NK-92 (cell line): ENCODE data around the gene TTC38.
"Not testable (repeated sequence)": the region's sequence is repeated elsewhere in the genome, so short reads cannot be mapped to it uniquely, and the experiment has no call there.

Experiments
- DNase-seq: peaks from one replicate; lab custom pipeline; 2025; ENCODE audit not compliant: unreplicated experiment; lab: John Stamatoyannopoulos, UW

TTC38 gene

DNA sequence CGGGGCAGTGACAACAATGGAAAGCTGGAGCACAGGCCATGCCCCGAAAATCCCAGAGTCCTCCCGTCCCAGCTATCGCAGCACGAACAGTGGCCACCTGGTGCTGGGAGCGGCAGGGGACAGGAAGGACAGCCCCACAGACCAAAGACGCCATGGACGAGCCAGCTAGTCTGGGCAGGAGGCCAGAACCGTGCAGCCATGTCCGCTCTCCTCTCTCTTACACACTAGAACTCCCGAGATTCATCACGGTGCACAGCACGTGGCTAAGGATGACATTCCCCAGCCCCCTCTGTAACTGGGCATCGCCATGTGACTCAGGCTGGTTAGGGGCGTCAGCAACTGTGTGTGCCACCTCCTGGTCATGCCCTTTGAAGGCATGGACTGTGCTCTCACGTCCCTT, 22.3 kb upstream of the TTC38 start:
- DNase-seq: no peak

DNA sequence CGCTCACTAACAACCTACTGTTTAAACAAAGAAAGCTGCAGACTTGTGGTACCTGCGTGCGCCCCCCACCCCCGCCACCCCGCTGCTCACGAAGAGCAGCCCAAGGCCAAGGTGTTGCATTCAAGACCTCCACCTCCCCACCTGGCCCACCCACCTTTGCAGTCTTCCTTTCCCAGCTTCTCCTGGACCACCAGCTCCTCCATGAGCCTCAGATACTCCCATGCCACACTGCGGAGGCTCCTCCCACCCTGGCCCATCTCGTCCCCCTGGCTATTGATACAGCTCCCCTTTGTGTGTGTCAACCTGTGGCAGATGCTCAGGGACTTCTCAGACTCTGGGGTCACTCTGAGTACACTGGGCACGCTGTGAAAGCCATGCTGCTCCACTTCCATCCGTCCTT, 21.6 kb upstream of the TTC38 start:
- DNase-seq: no peak

DNA sequence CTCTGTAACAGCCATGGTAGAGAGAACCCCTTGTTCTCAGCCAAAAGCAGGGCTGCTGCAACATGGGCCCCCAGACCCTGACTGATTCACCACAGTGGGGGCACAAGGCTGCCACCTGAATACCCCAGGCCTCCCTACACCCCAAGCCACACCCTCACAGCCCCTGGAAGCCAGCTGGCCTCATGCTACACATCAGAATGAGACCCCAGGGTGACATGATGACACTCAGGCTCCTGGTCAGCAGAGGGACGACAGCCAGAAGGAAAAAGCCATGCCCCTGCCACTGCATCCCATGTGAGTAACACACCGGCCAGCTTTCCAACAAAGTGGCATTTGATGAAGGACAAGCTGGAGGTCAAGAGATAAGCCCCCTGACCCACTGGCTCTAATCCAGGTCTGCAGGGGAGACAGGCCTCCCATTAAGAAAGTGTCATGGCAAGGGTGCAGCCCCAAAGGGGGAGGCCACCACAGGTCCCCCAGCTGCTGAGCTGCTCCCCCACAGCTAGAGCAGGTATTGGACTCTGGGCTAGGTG, 20.3 kb upstream of the TTC38 start:
- DNase-seq: no peak

DNA sequence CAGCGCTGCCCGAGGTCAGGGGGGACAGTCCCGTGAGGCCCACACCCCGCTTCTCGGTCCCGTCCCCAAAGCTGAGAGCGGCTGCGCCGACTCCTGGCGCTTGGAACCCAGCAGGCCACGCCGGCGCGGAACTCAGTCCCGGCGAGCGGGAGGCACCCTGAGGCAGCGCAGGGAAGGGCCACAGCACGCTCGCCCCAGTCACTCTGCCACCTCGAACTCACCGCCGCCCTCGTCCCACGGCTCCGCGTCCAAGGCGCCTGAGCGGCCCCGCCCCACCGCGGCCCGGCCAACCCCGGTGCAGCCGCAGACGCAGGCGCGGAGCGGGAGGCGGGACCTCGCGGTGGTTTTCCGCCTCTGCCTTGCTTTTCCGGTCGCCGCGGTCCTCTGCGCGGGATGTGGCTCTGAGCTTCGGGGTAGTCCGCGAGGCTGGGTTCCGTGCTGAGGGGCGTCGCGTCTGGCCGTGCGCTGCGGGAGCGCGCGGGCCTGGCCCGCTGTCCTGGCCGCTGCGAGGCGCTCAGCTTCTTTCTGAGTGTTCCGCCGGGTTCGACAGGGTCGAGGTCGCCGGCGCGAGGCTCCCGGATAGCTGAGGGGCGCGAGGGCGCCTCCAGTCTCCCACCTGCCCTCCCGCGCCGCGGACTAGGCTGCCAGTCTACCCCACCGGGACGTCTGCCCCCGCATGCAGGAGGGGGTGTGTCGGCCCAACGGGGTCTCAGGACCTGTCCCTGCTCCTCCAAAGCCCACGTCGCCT, 17.6 kb upstream of the TTC38 start, which contains the start of gene CDPF1:
Gene CDPF1, minus strand, starts transcription at position 259 of the 748 bp plus-strand sequence. CDS start 2,009 bp downstream, outside the sequence.
- DNase-seq: no peak

DNA sequence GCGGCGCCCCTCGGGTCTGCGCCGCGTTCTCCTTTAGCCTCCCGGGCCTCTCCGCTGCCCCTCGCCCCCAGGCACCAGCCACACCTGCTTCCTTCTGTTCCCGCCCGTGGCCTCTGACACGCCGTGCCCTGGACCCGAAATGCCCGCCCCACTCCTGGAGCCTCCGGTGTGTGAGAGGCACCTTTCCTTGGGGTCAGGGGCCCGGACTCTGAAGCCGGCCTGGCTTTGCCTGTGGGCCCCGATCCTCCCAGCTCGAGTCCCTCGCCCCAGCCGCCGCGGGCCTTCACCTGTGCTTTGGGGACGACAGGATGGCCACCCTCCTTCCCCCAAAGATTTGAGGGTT, 17.1 kb upstream of the TTC38 start:
- DNase-seq: no peak

DNA sequence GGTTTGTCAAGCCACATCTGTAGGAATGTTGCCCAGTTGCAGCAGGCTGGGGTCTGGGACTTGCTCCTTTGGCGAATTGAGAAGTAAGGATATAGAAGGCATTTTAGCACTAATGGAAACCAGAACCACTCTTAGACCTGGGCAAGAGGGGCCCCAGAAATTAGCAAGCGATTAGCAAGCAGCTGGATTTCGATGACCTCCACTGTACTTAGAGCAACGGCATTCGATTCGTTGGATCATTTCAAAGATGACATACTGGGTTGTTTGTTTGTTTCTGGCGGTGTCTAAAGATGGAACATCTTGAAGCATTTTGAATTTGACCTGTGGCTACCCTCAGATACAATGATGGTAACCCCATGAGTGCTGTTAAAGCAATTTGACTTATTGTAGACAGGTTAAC, 16.5 kb upstream of the TTC38 start:
- DNase-seq: no peak

DNA sequence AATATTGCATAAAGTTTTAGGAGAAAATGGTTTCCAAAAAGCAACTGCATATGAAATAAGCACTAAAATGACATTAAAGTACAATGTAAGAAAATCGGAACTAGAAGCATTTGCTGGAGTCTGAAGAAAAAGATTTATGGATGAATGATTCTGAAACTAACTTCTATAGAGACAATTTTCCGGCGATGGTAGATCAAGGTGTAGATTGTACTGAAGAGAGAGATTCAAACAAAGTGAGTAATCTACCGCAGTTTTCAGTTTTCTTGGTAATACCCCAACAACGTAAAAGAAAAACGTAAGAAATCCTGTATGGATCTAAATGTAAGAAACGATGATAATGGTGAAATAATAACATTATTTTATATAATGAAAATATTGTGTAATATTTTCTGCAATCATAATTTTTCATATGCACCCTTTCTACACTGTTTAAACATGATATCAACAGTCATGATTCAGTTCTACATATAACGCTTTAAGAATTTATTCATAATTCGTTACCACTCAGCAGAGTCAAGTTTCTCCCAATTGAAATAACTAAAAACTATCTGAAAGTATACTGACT, 15.9 kb upstream of the TTC38 start:
- DNase-seq: no peak

DNA sequence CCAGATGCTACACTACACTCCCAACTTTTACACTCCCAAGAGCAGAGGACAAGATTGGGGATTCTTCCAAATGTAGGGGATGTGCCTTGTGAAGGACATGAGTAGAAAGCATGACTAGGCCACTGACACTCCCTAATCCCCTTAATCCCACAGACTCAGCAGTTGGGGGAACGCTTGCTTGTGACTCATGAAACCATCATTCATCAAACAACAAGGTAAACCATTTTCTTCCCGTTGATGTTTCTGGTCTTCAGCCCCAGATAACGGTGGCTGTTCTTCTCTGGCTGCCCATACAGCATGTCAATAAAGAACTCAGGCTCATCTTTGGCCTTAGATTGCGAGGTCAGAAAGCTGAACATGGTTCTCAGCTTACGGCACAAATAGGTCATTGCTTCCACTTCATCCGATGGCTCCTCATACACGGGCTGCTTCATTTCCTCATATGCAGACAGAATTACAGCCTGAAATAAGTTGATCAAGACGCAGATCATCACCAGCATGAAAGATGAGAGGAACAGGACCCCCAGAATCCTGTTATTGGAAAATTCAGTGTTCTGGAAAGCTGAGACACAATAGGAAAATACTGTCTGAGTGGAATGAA, 11.3 kb upstream of the TTC38 start:
- DNase-seq: no peak

DNA sequence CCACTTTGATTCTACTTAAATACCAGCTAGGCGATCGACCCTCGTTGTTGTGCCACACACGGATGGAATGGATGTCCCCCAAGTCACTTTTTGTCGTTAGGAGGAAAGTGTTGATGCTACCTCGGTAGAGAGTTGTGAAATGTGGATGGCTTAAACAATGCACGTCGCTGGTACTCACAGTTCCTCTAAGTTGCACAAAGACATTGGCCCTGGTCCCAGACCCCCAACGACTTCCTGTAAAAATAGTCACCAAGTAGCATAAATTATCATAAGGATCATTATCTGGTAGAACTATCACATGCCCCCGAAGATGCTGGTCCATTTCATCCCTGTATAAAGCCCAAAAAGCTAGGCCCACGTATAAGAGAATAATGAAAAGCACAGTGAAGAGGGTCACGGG, 8.4 kb upstream of the TTC38 start:
- no peak for DNase-seq

DNA sequence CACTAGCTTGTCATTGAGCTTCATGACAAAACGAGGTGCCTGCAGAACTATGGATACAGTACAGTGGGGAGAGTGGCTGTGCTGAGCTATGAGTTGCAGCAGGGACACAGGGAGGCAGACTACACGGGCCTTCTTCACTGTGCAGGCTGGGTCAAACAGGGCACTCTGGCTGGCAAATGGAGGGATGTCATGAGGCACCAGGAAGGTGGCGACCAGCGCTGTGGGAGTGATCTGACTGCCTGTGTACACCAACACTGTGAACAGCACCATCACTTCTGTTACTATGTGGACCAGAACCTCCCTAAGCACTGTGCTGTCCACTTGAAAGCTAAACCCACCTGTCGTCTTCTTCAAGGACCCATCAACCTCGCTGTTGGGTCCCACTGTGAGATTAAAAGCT, 7.8 kb upstream of the TTC38 start:
- DNase-seq: no peak

DNA sequence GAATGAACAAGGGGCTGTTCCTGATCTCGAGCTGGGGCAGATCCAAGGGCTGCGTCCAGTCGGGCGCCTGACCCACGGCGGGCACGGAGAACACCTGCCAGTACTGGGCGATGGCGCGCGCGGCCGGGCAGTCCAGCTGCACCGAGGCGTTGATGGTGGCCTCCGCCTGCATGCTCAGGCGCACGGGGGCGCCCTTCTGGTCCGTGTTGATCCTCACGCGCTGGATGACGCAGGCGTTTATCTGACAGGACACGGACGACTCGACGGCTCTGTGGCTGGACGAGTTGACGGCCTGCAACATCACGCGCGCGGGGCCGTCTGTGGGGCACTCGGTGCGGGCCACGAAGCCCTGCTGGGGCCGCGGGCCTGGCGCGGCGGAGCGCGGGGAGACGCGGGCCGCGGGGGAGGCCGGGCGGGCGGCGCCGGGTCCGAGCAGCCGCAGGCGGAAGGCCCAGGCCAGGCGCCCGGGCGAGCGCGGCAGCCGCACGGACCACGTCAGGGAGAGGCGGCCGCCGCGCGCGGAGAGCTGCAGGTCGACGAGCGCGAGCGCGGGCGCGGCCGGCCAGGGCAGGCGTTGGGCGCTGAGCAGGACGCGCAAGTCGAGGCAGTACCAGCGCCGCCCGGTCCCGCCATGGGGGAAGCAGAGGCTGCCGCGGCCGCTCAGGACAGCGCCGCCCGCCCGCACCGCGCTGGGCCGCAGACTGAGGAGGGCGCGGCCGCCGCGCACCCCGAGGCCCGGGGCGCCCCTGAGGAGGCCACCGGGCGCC, 5.2 kb upstream of the TTC38 start:
- DNase-seq: no peak

DNA sequence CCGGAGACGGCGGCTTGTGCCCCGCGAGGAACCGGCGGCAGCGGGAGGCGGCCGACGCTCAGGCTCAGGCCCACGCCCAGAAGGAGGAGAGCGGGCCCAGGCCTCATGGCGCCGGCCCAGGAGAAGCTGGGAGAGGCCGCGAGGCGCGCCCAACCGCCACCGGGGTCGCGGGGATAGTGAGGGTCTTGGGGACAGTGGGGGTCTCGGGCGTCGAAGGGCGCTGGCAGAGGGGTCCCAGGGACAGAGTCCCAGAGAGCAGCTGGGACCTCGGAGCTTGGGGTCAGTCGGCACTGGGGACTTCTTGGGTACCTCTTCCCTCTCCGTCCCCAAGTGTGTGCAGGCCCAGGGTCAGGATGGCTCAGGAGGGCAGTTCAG, 4.6 kb upstream of the TTC38 start, which contains the start of gene PKDREJ:
Gene PKDREJ, minus strand, starts transcription at position 128 of the 375 bp plus-strand sequence. Its CDS starts 21 bp downstream, at position 107.
- DNase-seq: no peak

DNA sequence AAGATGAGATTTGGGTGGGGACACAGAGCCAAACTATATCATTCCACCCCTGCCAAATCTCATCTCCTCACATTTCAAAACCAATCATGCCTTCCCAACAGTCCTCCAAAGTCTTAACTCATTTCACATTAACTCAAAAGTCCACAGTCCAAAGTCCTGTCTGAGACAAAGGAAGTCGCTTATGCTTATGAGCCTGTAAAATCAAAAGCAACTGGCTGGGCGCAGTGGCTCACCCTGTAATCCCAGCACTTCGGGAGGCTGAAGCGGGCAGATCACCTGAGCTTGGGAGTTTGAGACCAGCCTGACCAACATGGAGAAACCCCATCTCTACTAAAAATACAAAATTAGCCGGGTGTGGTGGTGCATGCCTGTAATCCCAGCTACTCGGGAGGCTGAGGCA, 3.3 kb upstream of the TTC38 start:
- DNase-seq: not testable (repeated sequence)

DNA sequence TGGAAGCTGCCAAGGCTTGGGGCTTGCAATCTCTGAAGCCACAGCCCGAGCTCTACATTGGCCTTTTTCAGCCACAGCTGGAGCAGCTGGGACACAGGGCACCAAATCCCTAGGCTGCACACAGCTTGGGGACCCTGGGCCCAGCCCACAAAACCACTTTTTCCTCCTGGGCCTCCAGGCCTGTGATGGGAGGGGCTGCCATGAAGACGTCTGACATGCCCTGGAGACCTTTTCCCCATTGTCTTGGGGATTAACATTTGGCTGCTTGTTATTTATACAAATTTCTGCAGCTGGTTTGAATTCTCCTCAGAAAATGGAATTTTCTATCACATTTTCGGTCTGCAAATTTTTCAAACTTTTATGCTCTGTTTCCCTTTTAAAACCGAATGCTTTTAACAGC, 2.2 kb upstream of the TTC38 start:
- DNase-seq: not testable (repeated sequence)

DNA sequence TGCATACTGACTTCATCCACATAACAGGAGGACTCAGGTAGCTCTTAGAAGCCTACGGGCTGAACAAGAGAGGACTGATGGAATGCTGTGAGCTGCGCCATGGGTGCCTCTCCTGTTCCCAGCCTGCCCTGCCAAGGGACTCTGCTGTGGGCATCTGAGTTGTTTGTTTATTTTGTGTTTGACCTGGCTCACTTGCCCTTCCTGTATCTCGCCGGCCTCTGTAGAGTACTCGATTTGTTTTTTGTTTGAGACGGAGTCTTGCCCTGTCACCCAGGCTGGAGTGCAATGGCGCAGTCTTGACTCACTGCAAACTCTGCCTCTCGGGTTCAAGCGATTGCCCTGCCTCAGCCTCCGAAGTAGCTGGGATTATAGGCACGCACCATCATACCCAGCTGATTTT, 1.8 kb downstream of the TTC38 start:
- DNase-seq: no peak

DNA sequence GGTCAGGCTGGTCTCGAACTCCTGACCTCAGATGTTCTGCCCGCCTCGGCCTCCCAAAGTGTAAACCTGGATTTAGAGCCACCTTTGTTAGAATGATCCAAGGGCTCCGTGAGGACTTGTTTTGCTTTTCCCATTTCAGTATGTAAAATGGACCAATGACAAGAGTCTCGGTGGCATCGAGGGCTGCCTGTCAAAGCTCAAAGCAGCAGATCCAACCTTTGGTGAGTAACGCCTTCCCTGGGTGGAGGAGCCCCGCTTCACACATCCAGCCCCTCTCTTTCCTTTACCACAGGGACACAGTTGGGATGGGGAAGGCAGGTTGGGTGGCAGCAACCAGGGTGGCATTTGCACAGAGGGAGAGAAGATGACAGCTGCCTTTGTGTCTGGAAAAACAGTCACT, 4.4 kb downstream of the TTC38 start:
- no peak for DNase-seq

DNA sequence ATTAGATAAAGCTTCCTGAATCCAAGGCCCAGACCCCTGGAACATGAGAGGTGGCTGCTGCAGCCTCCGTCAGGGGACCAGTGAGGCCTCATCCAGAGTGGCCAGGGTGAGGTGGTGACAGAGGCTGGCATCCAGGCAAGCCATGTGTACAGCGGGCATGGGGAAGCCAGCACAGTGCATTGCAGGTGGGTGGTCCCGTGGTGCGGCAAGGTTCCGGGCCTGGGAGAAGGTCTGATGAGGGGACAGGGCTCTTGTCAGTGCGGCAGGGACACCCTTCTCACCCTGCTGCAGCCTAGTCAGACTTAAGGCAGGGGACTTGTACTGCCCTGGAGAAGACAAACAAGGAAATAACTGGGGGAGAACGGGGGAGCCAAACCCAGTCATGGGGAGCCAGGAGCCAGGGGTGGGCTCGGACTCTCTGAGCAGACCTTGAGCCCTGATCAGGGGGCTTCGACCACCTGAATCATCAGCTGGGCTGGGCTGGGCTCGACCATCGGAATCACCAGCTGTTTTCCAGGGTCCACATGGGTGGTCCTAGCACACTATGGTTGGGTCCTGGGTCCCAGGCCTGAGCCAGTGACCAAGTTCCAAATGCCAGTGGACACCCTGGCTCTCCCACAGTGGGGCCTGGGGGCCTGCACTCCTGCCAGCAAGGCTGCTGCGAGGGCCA, 5.1 kb downstream of the TTC38 start:
- no peak for DNase-seq

DNA sequence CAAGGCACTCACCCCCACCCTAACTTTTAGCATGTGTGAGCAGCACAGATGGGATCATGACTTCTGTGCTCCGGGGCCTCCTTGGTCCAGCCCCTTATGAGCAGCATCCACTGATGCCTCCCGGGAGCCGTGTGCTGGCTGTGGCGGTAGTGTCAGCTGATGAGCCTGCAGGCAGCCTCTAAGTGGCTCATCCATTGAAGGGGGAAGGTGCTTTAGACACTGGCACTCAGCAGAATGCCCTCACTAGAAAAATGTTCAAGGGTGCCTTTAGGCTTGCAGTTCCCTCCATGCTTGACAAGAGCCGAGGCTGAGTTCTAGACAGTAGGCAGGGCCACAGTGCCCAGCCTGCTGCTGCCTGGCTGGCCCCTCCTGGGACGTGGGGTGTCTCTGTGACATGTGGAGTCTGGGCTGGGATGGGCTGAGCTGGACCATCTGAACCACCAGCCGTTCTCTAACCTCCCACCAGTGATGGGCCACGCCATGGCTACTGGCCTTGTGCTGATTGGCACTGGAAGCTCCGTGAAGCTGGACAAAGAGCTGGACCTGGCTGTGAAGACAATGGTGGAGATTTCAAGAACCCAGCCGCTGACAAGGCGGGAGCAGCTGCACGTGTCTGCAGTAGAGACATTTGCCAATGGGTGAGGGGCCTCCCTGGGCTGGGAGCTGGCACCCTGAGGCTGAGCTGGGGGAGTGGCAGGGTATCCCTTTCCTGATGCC, 5.8 kb downstream of the TTC38 start:
- DNase-seq: no peak

DNA sequence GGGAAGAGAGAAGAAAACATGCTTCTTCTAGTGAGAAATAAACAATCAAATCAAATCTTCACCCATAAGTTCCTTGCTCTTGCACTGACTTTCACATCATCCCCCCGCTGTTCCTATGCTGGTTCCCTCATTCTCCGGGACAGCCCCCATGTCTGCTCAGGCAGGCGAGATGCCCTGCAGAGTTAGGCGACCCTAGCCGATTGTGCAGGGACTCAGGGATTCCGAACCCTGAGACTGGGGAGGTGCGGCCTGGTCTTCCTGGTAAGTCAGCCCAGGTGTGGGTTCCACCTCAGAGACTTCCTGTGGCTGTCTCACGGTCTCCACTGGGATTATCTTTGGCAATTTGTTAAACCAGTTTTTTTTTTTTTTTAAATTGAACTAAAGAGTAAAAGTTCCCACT, 6.6 kb downstream of the TTC38 start:
- no peak for DNase-seq

DNA sequence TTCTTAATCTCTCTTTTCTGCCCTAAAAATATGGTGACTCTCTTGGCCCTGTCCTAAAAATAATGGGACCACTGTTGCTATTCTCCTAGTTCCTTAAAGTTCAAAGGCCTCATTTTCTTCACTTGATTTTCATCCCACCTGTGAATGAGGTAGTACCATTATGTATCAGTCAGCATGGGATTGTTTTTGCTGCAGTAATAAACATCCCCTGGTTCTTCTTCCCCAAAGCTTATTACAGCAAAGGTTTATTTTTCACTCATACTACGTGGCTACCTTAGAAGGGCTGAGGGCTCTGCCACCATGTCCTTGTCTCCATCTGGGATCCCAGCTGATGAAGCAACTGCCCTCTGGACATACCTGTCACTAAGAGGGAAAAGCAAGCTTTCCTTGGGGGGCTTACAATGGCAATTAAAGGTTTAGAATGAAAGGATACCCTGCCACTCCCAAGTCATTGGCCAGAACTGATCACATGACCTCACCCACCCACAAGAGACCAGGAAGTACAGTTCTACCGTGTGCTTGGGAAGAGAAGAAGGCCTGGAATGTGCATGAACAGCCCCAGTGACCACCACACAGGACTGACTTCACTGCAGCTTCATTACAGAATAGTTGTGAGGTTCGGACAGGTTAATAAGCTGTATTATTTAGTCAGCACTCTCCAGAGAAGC, 7.8 kb downstream of the TTC38 start:
- DNase-seq: no peak
